ENCODE measurements around the gene CCDC149. TPM values are rescaled to one million over a fixed set of nuclear protein-coding genes. Genes with fewer than 3 reads are reported as not detected.
A peak's percentile ranks its signal among the peaks of the same experiment; 100 is the strongest.

Gene CCDC149
- total and polyA plus RNA-seq, 2 experiments from 2014 or later = 12.3 to 13.3 TPM

GRCh38 chr4:24920008-24920407 lies 7.2 kb upstream of the CCDC149 start:
- TF ChIP-seq, protein P1, sequence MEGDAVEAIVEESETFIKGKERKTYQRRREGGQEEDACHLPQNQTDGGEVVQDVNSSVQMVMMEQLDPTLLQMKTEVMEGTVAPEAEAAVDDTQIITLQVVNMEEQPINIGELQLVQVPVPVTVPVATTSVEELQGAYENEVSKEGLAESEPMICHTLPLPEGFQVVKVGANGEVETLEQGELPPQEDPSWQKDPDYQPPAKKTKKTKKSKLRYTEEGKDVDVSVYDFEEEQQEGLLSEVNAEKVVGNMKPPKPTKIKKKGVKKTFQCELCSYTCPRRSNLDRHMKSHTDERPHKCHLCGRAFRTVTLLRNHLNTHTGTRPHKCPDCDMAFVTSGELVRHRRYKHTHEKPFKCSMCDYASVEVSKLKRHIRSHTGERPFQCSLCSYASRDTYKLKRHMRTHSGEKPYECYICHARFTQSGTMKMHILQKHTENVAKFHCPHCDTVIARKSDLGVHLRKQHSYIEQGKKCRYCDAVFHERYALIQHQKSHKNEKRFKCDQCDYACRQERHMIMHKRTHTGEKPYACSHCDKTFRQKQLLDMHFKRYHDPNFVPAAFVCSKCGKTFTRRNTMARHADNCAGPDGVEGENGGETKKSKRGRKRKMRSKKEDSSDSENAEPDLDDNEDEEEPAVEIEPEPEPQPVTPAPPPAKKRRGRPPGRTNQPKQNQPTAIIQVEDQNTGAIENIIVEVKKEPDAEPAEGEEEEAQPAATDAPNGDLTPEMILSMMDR (IDR thresholded peaks at IDR 0.05; ENCODE audit: poor library complexity) = no peak
- TF ChIP-seq EZH2 (IDR thresholded peaks at IDR 0.05; ENCODE audit: borderline replicate concordance) (no peak), EZH2phosphoT487 (IDR thresholded peaks at IDR 0.05; ENCODE audit: low read depth, severe bottlenecking, unreplicated experiment) (no peak)
- no peak overlapping the region for H2AFZ ChIP-seq
- H3K36me3 ChIP-seq (replicated peaks; ENCODE audit: insufficient read depth, low read depth) = no peaks in the 10 kb centered on the region
- 97% methylated on average over 2 of the region's 2 CpGs for WGBS (ENCODE audit: low lambda C conversion rate, missing lambda C conversion rate)
- H4K20me1 ChIP-seq (ENCODE audit: insufficient read depth, poor library complexity, severe bottlenecking) = no peaks in the 10 kb centered on the region
- H3K4me1 ChIP-seq (ENCODE audit: insufficient read depth) = no peaks in the 10 kb centered on the region
- no peak overlapping the region for H3K4me2 ChIP-seq
- no peaks in the 10 kb centered on the region for H3K27me3 ChIP-seq
- H3K79me2 ChIP-seq = no peaks in the 10 kb centered on the region
- H3K27ac ChIP-seq = no peak overlapping the region
- H3K9me3 ChIP-seq (ENCODE audit: low read depth) = no peaks in the 10 kb centered on the region
- H3K9me2 ChIP-seq (replicated peaks; ENCODE audit: insufficient read depth) = no peaks in the 10 kb centered on the region
- no peak overlapping the region for H3K4me3 ChIP-seq
- no peak for DNase-seq (ENCODE audit: low spot score)

DNA sequence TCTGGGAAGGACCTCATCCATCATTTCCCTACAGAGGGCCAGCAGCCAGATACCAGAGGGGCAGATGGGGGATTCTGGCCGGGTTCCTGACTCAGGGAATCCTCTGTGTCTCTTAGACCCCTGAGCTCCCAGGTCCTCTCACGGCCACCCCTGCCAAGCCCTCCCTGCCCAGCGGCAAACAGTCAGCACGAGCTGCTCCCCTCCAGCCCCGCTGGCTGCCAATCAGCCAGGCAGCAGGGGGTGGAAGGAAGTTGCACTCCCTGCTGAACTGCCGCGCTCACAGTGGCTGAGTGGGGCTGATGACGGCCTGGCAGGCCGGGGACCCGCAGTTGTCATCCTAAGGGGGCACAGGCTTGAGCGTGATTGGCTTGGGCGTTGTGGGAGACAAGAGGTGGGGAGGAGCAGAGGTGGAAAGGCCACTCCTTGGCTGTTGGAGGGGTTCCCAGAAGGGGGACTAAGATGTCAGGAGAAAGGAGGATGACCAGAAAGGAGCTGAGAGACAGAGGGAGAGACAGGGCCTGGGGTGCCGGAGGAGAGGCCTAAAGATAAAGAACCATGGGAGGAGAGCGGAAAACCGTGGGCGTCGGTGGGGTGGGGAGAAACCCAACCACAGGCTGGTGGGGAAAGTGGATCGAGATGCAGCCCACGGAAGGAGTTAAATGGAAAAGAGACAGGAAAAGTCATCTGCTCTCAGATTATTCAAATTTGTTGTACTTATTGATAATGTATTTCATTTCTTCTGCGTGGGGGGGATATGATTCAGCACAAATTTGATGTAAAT lies 4.4 kb upstream of the CCDC149 start:
- no peak overlapping the region for H2AFZ ChIP-seq
- H3K36me3 ChIP-seq (replicated peaks; ENCODE audit: insufficient read depth, low read depth) = no peaks in the 10 kb centered on the region
- TF ChIP-seq, protein P1 (IDR thresholded peaks at IDR 0.05; ENCODE audit: poor library complexity) = no peak
- TF ChIP-seq EZH2 (IDR thresholded peaks at IDR 0.05; ENCODE audit: borderline replicate concordance) (no peak), EZH2phosphoT487 (IDR thresholded peaks at IDR 0.05; ENCODE audit: low read depth, severe bottlenecking, unreplicated experiment) (no peak)
- DNase-seq (ENCODE audit: low spot score) = no peak
- no peak overlapping the region for H3K4me2 ChIP-seq
- H4K20me1 ChIP-seq (ENCODE audit: insufficient read depth, poor library complexity, severe bottlenecking) = no peaks in the 10 kb centered on the region
- H3K27ac ChIP-seq = no peak overlapping the region
- H3K27me3 ChIP-seq = no peaks in the 10 kb centered on the region
- no peaks in the 10 kb centered on the region for H3K9me3 ChIP-seq (ENCODE audit: low read depth)
- 66% methylated on average over 20 of the region's 20 CpGs for WGBS (ENCODE audit: low lambda C conversion rate, missing lambda C conversion rate)
- no peak overlapping the region for H3K4me3 ChIP-seq
- H3K4me1 ChIP-seq (ENCODE audit: insufficient read depth) = no peaks in the 10 kb centered on the region
- H3K9me2 ChIP-seq (replicated peaks; ENCODE audit: insufficient read depth) = no peaks in the 10 kb centered on the region
- H3K79me2 ChIP-seq = no peaks in the 10 kb centered on the region

DNA sequence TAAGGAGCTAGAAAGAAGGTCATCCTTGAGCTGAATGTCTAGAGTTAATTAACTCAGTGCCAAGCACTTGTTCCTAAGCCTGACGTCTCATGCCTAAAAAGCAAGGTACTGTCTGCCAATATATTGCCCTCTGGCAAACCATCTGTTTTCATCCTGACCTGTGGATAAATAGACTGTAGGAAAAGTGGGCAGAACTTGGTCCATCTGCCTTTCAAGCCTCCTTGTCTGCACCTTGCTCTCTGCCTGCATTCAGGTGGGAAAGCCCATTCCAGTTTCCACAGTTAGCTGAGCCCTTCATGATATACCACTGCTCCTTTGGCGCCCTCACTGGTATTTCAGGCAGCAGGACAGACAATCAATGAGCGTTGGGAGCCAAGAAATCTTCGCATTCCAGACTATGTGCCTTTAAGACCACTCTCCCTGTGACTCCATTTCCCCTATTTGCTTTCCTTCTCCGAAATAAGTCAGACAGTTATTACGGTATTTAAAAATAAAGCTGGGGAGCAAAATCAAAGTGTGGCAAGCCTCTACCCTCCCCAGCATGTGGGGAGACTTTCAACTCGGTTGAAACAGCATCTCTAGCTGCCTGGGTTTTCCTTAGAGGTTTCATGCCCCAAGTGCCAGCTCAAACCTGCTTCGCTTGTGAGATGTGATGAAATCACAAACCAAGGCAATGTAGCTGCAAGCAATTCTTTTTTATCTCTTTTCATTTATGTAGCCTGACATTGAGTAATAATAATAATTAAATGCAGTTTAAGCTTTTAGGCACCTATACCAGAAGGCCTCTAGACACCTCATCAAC lies 2.5 kb upstream of the CCDC149 start:
- peak; percentile 33 for DNase-seq (ENCODE audit: low spot score)
- no peak overlapping the region for H3K27ac ChIP-seq
- no peaks in the 10 kb centered on the region for H4K20me1 ChIP-seq (ENCODE audit: insufficient read depth, poor library complexity, severe bottlenecking)
- peaks cover 7% of the 10 kb centered on the region for H3K4me1 ChIP-seq (ENCODE audit: insufficient read depth)
- H3K9me2 ChIP-seq (replicated peaks; ENCODE audit: insufficient read depth) = no peaks in the 10 kb centered on the region
- H3K9me3 ChIP-seq (ENCODE audit: low read depth) = no peaks in the 10 kb centered on the region
- no peaks in the 10 kb centered on the region for H3K27me3 ChIP-seq
- 69% methylated on average over 8 of the region's 8 CpGs for WGBS (ENCODE audit: low lambda C conversion rate, missing lambda C conversion rate)
- TF ChIP-seq EZH2phosphoT487 (IDR thresholded peaks at IDR 0.05; ENCODE audit: low read depth, severe bottlenecking, unreplicated experiment) = no peak
- TF ChIP-seq, protein P1 (IDR thresholded peaks at IDR 0.05; ENCODE audit: poor library complexity) = peak; percentile 25
- no peak overlapping the region for H3K4me2 ChIP-seq
- no peak overlapping the region for H3K4me3 ChIP-seq
- H3K79me2 ChIP-seq = no peaks in the 10 kb centered on the region
- no peaks in the 10 kb centered on the region for H3K36me3 ChIP-seq (replicated peaks; ENCODE audit: insufficient read depth, low read depth)
- no peak overlapping the region for H2AFZ ChIP-seq
